ENCODE results near the gene BCR.

Gene BCR

DNA sequence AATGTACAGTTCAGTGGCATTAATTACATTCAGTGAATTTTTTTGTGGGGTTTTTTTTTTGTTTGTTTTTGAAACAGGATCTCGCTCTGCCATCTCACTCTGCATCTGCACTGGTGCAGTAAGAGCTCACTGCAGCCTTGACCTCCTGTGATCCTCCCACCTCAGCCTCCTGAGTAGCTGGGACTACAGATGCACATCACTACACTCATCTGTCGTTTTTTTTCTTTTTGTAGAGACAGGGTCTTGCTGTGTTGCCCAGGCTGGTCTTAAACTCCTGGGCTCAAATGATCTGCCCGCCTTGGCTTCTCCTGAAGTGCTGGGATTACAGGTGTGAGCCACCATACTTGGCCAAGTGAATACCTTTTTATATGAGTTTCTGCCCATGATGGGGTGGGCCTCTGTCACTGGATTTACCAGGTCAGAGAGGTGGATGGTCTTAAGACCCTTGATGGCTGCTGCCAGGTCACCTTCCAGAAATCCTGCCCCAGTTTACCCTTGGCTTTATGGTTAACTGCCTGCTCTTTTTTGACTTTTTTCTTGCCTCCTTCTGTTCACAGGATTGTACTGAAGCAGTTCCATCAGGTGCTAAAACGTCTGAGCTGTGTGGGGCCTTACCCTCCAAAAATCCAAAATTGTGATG, 22.6 kb downstream of the BCR start:
- DNase-seq, result no peak

DNA sequence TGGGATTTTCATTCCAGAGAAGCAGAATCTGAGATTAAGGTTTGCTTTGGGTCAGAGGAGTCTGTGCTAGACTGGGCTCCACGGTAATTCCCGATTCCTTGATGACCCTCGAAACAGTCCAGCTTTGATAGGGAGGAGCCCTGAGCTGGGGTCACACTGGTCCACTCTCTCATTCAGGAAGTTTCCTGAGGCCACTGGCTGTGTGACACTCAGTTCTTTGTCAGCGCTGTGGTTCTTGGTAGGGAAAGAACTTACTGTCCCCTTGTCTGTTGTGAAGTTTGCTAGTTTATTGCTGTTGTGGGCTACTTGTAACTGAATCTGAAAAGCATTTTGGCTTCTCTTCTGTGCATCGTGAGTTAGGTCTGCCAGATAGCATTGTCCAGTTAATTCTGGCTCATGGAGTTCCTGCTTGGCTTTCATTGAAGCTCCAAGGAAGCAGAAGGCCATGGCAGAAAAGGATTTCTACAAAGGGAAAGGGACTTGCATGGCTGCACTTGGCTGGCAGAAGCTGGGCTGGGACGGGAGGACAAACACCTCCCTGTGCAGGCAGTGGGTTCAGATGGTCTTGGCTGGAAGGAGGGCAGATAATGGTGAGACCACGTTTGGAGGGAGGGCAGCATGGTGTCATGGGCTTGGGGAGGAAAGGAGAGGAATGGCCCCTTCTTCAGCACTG, 23.3 kb downstream of the BCR start:
- no peak for DNase-seq

DNA sequence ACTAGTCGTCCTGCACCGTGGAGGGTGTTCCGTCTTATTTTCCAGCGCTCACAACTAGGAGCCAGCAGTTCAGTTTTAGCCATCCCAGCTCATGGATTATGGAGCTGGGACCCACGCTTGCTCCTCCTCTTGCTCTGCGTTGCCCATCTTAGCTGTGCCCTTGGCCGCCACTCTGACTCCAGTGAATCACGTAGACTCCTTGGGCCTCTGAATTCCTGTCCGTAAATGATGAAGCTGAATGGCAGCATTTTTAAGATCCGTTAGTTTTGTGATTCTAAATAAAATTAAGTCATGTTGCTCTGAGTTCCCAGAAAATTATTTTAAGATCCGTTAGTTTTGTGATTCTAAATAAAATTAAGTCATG, 23.8 kb downstream of the BCR start:
- DNase-seq, result no peak

DNA sequence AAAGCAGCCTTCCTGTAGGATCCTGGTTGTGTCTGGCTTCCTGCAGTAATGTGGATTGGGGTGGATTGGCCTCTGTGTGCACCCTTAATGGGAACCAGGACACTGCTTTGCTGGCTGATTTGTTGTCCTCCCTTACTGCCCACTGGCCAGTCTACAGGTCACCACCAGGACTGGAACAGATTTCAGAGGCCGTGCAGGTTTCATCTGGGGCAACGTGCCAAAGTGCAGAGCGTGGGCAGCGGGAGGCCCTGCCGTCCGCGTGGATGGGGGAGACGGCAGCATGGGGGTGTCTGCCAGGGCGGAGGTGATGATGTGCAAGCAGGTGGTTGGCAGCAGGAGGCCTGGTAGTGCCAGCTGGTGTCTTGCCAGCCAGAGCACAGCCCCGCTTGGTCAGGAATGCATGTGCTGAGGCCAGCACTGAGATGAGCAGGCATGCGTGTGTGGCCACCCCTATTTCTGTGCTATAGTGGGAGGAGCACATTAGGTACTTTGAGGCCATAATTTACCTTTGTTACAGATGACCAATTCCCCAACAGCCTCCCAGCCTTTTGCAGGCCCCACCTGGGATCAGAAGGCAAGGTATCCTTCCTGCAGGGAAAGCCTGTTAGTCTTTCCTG, 24.3 kb downstream of the BCR start:
- no peak for DNase-seq

DNA sequence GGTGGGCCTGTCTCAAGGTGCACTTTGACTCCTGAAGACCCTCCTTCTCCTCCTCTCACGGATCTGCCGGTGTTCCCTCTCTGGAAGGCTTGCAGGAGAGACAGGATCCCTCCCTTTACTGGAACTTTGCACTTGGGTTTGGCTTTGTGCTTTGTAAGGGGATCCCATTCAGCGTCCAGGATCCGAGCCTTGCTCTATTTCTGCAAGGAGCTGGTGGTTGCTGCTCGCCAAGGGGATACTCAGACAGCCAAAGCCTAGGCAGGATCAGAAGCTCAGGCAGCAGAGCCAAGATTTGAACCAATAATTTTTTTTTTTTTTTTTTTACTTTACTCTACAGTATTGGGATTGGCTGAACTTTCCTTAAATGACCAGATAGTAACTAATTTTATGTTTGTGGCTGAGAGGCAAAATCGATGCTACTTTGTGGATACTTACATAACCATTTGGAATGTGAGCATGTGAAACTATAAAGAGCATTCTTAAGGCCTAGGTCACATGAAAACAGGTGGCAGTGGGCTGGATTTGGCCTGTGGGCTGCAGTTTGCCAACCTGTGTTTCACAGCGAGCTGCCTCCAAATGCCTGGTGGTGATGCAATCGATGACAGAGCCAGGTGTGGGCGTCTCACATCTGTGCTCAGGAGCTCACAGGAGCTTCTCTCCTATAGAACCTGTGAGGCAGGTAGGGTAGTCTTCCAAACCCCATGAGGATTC, 25.2 kb downstream of the BCR start:
- DNase-seq, result no peak

DNA sequence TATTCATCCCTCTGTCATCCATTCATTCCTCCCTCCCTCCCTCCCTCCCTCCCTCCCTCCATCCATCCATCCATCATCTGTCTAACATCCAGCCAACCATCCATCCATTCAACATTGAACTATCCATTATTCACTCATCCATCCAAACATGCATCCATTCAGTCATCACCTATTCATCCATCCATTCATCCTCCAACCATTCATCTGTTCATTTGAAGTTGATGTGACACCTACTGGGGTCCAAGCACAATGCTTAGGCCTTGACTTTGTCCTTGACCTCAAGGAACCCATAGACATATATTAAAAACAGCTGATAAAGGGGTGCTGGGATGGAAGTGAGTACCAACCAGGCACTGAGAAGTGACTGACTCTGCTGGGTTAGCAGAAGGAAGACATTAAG, 26.6 kb downstream of the BCR start:
- no peak for DNase-seq

DNA sequence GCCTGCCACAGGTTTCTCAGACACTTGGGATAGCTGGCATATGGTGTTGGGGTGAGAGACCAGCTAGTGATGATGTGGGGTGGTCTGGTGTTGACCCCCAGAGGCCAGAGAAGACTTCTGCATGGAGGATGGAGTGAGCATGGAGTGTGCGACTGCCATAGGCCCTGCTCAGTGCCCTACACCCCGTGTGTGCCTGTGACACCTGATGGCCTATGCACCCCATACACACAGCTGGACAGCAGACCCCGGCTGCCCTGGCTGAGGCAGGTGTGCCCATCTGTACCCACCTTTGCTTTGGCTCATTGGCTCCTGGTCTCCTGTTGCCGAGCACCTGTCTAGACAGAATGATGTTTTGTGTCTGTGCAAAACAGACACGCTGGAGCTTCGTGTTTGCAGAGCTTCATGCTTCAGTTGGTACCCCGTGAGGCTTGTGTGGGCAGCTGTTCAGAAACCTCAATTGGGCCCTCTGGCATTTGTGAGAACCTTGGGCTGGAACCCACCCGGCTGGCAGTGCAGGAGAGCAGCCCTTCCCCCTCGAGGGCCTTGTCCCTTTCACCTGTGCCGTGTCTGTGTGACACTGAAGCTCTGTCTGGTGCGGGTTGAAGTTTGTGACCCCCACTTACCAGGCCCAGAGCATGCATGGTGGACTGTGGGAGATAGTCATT, 27.6 kb downstream of the BCR start:
- no peak for DNase-seq

DNA sequence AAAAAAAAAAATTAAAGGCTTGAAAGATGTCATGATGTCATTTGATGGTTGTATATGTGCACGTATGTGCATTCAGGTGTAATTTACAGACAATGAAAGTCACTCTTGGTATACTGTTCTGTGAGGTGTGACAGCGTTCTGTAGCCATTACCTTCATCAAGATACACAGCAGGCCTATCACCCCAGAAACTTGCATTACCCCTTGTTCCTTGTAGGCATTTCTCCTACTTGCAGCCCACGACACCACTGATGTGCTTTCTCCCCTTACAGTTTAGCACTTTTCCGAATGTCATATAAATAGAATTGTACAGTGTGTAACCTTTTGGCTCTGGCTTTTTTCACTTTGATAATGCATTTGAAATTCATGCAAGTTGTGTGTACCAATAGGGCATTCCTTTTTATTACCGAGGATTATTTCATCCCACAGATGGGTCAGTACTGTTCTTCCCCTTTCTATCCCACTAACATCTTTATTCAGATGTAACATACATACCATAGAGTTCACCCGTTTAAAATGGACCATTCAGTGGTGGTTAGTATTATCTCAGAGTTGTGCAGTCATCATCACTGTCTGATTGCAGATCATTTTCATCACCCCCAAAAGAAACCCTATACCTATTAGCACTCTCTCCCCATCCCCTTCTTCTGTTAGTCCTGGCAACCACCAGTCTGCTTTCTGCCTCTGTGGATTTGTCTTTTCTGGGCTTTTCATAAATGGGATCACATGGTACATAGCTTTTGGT, 30.3 kb downstream of the BCR start:
- no peak for DNase-seq

DNA sequence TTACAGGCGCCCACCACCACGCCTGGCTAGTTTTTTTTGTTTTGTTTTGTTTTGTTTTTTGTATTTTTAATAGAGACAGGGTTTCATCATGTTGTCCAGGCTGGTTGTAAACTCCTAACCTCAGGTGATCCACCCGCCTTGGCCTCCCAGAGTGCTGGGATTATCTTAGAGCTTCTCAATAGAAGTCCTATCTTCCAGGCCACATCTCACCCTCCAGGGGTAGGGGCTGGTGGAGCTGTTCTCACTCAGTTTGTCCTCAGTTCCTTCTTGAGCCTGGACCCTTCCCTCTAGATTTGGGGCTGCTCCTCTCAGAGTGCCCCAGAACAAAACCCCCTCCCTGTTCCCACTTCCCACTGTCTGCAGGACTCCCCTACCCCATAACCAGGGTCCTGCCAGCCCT, 31.3 kb downstream of the BCR start:
- no peak for DNase-seq

DNA sequence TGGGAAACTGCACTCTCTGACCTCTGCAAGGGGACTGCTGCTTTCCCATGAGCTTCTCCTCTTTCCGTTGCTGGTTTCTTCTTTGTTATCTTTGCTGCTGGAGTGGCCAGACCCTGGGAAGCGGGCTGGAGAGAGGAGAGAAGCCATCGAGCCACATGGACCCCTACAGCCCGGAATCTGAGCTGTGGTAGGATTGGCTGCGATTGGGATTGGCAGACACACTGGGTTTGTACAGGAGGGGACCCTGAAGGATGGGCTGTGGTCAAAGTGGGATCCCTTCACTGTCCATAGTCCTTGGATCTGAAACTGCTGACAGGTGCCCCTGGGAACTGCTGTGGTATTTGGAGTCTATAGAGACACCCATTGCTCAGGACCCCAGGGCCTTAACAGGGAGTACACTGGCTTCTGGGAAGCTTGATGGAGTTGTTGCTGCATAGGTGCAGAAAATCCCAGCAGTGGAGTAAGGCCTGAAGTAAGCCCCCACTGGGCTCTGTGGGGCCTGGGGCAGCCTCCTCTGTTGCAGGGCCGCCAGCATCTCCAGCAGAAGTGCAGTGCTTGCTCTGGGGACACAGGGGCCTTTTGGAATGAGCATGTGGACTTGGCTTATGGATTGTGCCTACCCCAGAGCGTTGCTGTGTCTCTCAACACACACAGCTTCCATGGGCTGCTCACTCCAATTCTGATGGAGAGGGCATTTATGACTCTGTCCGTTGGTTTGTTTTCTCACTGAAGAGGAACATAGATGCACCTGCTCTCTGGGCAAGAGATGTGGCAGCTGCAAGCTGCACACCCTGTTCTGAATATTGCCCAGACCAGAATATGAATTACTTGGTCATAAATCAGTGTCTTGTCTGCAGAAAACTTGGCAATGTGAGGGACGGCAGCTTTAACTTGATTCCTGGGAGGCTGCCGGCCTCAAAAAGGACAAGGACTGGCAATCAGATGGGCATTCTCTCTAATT, 32.0 kb downstream of the BCR start:
- peak; percentile 46 for DNase-seq

DNA sequence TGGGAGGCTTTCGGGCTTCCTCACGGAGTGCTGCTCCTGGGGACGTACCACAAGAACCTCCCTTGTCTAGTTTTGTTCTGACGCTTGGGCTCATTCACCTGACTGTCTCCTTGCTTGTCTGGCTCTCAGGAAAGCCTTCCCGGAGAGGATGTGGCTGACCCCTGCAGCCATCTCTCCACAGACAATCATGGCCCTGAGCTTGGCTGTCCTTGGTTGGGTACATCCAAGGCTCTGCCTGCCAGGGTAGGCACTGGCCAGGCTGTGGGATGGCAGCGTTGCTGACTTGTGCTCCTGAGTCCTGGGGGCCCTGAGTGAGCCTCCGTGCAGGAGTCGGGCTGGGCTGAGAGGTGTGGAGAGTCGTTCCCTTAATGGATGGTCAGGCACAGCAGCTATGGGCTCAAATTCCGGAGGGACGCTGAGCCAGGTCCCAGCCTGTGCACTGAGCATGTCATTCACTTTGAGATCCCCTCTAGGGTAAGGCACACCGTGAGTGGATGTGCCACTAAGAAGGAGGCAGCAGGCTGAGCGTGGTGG, 32.8 kb downstream of the BCR start:
- DNase-seq, result no peak

DNA sequence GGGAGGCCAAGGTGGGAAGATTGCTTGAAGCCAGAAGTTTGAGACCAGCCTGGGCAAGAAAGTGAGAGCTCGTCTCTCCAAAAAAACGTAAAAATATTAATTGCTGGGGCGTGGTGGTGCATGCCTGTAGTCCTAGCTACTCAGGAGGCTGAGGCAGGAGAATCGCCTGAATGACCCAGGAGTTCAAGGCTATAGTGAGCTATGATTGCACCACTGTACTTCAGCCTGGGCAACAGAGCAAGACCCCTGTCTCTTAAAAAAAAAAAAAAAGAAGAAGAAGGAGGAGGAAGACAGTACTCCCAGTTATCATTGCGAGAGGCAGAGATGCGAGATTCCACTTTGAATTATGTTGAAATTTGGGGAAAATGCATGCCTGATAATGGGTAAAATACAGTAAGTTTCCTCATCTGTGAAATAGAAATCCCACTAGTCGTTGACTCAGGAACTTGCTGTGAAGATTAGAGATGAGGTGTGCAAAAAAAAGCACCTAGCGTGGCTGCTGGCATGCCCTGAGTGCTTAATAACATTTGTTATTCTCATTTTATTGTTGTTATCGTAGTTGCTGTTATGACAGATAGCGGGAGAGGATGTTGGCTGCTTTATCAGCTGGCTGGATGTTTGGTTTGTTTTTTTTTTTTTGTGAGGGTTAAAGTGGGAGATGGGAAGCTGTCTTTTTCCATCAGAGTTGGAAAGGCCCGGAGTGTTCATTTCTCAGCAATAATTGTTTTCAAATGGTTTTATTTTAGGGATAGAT, 33.4 kb downstream of the BCR start:
- DNase-seq, result no peak

DNA sequence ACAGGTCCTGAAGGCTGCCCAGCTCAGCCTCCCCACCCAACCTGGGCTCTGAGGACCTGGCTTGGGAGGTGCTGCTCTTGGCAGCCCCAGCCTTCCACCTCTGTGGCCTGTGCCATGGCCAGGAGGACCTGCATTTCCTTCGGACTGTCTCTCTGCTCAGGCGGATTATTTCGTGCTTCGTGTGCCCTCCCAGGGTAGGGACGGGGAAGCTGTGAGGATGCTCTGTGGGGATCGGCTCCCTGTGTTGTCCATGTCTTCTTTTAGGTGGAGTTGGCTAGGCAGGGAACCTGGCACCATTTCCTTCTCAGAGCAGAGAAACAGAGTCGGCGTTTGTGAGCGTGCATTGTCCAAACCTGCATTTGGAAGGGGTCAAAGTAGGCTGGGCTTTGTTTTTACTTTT, 34.1 kb downstream of the BCR start:
- DNase-seq, result no peak

DNA sequence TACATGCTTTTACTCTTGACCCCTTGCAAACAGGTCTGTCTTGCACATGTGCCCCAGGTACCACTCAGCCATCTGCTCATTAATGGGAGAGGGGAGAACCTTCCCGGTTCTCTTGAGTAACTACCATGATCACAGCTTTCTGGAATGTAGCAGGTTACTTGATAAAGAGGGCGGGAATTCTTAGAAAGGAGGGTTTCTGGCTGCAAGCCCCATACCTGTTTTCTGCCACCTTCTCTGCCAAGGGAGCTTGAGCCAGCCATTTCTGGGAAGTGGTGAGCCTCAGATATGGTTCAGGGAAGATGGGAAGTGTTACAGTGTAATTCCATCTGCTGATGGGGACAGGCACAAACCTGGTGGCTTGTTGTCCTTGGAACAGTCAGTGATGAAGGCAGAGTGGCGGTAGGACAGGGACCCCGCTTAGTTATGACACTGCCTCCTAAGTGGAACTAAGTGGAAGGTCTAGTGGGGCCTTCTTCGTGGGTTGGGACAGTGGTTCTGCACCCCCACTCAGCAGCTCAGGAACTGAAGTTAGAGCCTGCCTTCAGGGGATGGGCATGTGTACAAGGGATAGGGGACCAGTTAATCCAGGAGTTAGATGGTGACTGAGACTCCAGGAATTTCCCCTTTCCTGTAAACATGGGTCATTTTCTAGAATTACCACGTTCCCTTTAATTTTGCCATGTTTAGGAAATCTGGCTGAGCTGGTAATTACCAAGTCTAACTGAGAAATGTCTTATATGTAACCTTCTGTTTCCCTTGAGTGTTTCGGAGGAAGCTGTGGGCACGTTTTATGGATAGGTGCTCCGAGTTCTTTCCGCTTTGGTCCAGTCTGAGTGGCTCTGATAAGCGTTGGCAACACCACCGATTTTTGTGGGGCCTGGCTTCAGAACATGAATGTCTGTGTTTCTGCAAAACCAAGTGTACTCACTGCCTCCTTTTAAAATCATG, 35.3 kb downstream of the BCR start:
- DNase-seq, result no peak

DNA sequence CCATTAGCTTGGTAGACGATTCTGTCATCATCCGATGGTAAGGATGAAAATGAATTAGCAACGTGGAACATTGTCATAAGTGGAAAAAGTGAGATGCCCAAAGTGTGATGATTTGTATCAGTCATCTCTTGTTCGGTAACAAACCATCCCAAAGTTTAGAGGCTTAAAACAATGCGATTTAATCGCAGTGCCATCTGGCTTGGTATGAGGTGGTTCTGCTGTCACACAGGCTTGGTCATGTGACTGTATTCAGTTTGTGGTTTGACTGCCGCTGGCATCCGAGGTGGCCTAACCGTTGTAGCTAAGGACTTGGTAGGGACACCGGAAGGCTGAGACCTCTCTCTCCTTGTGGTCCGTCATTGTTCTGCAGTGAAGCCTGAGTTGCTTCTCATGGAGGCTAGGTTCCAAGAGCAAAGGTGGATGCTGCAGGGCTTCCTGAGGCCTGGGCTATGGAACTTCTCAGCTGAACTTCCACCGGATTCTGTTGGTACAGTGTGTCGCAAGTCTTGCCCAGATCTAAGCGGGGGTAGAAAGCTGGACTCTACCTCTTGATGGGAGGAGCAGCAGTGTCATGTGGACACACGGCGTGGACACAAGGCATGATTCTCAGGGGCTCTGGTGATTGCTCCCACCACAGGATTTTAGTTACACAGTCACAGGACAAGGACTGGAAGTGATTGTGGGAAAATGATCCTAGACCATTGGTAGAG, 36.3 kb downstream of the BCR start:
- DNase-seq, result no peak

DNA sequence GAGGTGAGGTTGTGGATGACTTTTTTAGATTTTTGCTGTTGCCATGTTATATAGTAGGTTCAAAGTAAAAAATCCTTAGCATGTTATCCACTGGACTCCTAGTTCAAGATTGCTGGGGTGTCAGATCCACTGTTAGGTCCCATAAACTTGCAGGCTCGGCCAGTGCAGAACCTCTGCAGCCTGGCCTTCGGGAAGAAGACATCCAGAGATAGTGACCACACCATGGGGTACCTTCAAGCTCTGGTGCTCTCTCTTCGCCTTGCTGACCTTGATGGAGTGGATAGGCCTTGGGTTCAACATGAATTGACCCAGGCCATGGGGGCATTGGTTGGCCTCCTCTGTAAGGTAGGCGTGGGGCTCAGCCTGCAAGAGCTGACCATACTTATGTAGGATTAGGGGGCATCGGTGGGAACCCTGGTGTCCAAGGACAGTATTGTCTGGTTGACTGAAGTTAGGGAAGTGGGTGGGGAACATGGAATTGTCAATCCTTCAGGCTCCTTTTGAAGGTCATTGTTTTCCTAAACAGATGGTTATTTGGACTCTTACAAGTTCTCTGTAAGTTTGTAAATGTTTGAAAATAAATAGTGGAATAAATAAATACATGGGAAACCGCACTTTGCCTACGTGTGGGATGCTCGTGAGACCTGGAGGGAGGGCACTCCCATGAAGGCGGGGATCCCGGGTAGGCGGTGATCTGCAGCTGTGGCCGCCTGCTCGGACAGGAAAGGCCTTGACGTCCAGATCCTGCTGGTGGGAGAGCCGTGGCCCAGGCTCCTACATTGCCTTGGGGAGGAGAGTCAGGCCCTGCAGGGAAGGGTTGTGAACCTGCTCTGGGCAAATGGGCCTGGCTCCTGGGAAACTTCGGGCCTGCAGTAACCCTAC, 37.1 kb downstream of the BCR start:
- DNase-seq, result no peak

DNA sequence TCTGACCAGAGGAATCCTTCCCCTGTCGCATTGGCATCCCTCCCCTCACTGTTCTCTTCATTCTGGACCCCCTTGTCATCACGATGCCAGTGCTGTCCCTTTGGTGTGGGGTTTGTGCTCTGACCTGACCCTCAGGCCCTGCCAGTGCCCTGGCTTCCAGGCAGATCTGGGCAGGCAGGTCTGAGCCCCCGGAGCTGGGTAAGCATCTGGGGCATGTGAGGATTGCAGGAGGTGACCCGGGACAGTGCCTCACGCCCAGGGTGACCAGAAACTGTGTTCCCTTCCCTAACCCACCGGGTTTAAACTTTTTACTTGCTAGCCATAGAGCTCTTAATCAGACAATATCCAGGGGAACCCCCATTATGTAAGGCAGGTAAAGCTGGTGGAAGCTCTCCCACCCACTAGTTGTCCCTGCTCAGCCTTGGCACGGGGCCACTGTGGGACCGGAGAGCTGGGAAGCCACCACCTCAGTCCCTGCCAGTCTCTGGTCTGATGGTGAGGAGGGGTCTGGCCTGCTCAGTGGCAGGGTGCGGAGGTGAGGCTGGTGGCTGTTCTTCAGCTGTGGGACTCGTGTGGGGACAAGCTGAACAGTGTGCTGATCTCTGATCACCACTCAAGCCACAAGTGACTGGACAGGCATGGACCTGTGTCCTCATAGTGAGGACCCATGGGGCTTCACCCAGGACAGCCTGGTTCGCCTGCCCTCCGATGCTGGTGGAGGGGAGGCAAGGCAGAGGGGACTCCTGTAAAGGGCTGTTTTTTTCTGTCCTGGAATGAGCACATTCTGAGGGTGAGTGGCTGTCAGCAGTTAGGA, 38.0 kb downstream of the BCR start:
- no peak for DNase-seq

Measured in NCI-H2081 treated with DMSO at 0.1 percent for 48 hours (cell line).